Measurements from ENCODE around the gene MED27.

GRCh38 chr9:132075853-132076252 lies 3.8 kb downstream of the MED27 start:
- TF ChIP-seq, protein P1, sequence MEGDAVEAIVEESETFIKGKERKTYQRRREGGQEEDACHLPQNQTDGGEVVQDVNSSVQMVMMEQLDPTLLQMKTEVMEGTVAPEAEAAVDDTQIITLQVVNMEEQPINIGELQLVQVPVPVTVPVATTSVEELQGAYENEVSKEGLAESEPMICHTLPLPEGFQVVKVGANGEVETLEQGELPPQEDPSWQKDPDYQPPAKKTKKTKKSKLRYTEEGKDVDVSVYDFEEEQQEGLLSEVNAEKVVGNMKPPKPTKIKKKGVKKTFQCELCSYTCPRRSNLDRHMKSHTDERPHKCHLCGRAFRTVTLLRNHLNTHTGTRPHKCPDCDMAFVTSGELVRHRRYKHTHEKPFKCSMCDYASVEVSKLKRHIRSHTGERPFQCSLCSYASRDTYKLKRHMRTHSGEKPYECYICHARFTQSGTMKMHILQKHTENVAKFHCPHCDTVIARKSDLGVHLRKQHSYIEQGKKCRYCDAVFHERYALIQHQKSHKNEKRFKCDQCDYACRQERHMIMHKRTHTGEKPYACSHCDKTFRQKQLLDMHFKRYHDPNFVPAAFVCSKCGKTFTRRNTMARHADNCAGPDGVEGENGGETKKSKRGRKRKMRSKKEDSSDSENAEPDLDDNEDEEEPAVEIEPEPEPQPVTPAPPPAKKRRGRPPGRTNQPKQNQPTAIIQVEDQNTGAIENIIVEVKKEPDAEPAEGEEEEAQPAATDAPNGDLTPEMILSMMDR (conservative IDR thresholded peaks at IDR 0.05; ENCODE audit: low read depth, low read length), result no peak
- no peak for TF ChIP-seq EZH2phosphoT487 (IDR thresholded peaks at IDR 0.05; ENCODE audit: borderline replicate concordance, low read length)
- no peak for TF ChIP-seq EZH2 (IDR thresholded peaks at IDR 0.05; ENCODE audit: low read length, unreplicated experiment)
